K562 treated with DMSO at 1 percent for 48 hours (cell line): ENCODE measurements around the gene OLFML3. TPM values are rescaled to one million over a fixed set of nuclear protein-coding genes. Genes with fewer than 3 reads are reported as not detected.

Experiments
- total RNA-seq: library from RNA; unstranded; fragments of 300-600 nt; gene quantifications from 2 replicates; pipeline ENCODE4 v1.2.3, GENCODE V29; 2022; ENCODE audit warnings: low replicate concordance; ENCODE audit errors: extremely low read depth

The OLFML3 gene
- total RNA-seq = not detected in 2 replicates

DNA sequence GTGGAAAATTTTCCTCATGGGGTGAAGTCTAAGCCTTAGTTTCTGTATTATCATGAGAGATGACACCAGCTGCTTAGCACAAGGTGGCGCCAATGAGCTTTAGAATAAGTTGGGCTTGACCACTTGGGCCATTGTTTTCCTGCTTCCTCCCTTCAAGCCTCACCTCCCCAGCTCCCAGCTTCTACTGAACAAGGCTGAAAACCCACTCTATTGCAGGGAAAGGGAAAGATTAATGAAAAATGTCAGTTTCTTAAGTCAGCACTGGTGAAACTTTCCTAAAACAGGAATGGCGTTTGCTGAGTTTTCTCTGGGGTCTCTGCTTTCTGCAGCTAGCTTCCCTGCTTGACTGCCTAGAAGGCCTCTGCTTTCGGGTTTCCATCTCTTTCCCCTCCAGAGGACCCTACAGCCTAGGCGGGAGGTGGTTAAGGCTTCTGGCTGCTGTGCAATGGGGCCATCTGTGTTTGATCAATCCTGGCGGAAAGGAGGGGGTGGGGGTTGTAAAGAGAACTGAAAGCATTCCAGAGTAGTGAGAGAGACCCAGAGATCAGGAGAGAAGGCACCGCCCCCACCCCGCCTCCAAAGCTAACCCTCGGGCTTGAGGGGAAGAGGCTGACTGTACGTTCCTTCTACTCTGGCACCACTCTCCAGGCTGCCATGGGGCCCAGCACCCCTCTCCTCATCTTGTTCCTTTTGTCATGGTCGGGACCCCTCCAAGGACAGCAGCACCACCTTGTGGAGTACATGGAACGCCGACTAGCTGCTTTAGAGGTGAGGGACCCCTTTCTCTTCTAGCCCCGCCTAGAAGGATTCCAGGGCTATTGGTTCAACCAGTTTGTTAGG, at the start of gene OLFML3:
Gene OLFML3, plus strand, starts transcription at position 612 of the 840 bp plus-strand sequence. Its CDS starts 43 bp downstream, at position 655.

Other genes starting within 250 kb of the OLFML3 start
- gene PHTF1, start 220.0 kb upstream of the OLFML3 start, total RNA-seq = not detected in 2 replicates
- not detected in 2 replicates for gene RSBN1, start 167.0 kb upstream of the OLFML3 start, total RNA-seq
- gene PTPN22, start 107.8 kb upstream of the OLFML3 start, total RNA-seq = not detected in 2 replicates
- gene BCL2L15, start 91.9 kb upstream of the OLFML3 start, total RNA-seq = not detected in 2 replicates
- not detected in 2 replicates for gene AP4B1, start 74.7 kb upstream of the OLFML3 start, total RNA-seq
- not detected in 2 replicates for gene DCLRE1B, start 74.1 kb upstream of the OLFML3 start, total RNA-seq
- gene HIPK1, start 50.1 kb upstream of the OLFML3 start, total RNA-seq = not detected in 2 replicates
- gene SYT6, start 174.4 kb downstream of the OLFML3 start, total RNA-seq = not detected in 2 replicates